ENCODE data around the gene PAN3.

Gene PAN3

DNA sequence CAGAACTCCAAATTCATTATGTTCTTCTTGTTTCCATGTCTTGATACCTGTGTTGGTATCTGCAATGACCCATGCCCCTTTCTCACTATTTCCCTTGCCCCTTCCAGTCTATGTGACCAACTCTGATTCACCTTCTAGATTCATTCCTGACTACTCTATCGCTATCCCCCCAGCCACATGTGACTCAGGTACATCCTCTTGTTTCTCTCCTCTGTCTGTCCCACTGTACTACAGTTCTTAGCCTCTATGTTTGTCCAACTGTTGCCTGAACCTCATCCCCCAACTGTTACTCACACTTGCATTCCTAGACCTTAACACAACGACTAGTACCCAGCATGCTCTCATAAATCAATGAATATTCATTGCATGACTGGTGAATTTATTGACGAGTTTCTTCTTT, 27.9 kb upstream of the PAN3 start:
- no peaks in the 10 kb centered on the region for H3K36me3 ChIP-seq (ENCODE audit: control insufficient read depth, insufficient read depth, low read length)
- WGBS (ENCODE audit: insufficient coverage, insufficient read length): no CpG with 5 or more reads among the region's 3 CpGs
- no peak for DNase-seq (ENCODE audit: low read depth, low spot score)

DNA sequence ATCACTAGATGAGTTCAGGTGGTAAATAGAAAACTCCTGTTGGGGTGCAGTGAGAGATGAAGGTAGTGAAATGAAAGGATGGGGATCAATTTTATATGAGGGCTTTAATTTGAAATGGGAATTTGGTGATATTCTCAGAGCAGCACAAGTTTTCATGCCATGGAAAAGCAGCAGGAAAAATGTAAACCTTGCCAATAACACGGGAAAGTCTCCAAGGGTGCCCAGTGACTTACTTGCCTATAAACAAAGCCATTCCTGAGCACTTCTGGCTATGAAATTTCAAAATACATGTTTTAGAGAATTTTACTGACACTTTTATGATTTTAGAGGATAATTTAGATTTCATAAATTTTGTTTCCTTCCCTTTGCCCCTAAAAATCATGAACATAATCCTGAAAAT, 21.6 kb upstream of the PAN3 start:
- no CpG with 5 or more reads among the region's 1 CpG for WGBS (ENCODE audit: insufficient coverage, insufficient read length)
- no peaks in the 10 kb centered on the region for H3K9me3 ChIP-seq (ENCODE audit: control insufficient read depth, insufficient read depth, low read length)
- no peak overlapping the region for H3K4me3 ChIP-seq (ENCODE audit: low read length)
- H3K4me1 ChIP-seq (ENCODE audit: control insufficient read depth, insufficient read depth, low read length): no peaks in the 10 kb centered on the region
- DNase-seq (ENCODE audit: low read depth, low spot score): no peak
- H3K36me3 ChIP-seq (ENCODE audit: control insufficient read depth, insufficient read depth, low read length): no peaks in the 10 kb centered on the region
- no peaks in the 10 kb centered on the region for H3K27me3 ChIP-seq (ENCODE audit: control insufficient read depth, insufficient read depth, low read length)
- no peak overlapping the region for H3K27ac ChIP-seq (ENCODE audit: low read length)

More for the DNA sequence above, 27.9 kb upstream of the PAN3 start:
- Histone ChIP-seq H3K4me1 (ENCODE audit: control insufficient read depth, insufficient read depth, low read length) (no peaks in the 10 kb centered on the region), H3K27ac (ENCODE audit: low read length) (no peak overlapping the region), H3K4me3 (ENCODE audit: low read length) (no peak overlapping the region), H3K9me3 (ENCODE audit: control insufficient read depth, insufficient read depth, low read length) (no peaks in the 10 kb centered on the region), H3K27me3 (ENCODE audit: control insufficient read depth, insufficient read depth, low read length) (no peaks in the 10 kb centered on the region)

- H3K4me3 ChIP-seq (ENCODE audit: low read length): no peak overlapping the region
- no peaks in the 10 kb centered on the region for H3K4me1 ChIP-seq (ENCODE audit: control insufficient read depth, insufficient read depth, low read length)
- no peaks in the 10 kb centered on the region for H3K36me3 ChIP-seq (ENCODE audit: control insufficient read depth, insufficient read depth, low read length)
- H3K27ac ChIP-seq (ENCODE audit: low read length): no peak overlapping the region
- H3K27me3 ChIP-seq (ENCODE audit: control insufficient read depth, insufficient read depth, low read length): no peaks in the 10 kb centered on the region
- 100% methylated on average over 1 of the region's 9 CpGs for WGBS (ENCODE audit: insufficient coverage, insufficient read length)
- H3K9me3 ChIP-seq (ENCODE audit: control insufficient read depth, insufficient read depth, low read length): no peaks in the 10 kb centered on the region
- DNase-seq (ENCODE audit: low read depth, low spot score): no peak
These were observed 20.5 kb upstream of the PAN3 start for GRCh38 chr13:28117689-28118377.

GRCh38 chr13:28120317-28120716, 18.0 kb upstream of the PAN3 start:
- Histone ChIP-seq H3K27ac (ENCODE audit: low read length) (no peak overlapping the region), H3K4me3 (ENCODE audit: low read length) (no peak overlapping the region), H3K4me1 (ENCODE audit: control insufficient read depth, insufficient read depth, low read length) (no peaks in the 10 kb centered on the region), H3K36me3 (ENCODE audit: control insufficient read depth, insufficient read depth, low read length) (no peaks in the 10 kb centered on the region), H3K9me3 (ENCODE audit: control insufficient read depth, insufficient read depth, low read length) (no peaks in the 10 kb centered on the region), H3K27me3 (ENCODE audit: control insufficient read depth, insufficient read depth, low read length) (no peaks in the 10 kb centered on the region)
- DNase-seq (ENCODE audit: low read depth, low spot score): no peak

GRCh38 chr13:28121224-28121623, 17.1 kb upstream of the PAN3 start:
- no peaks in the 10 kb centered on the region for H3K4me1 ChIP-seq (ENCODE audit: control insufficient read depth, insufficient read depth, low read length)
- no peaks in the 10 kb centered on the region for H3K36me3 ChIP-seq (ENCODE audit: control insufficient read depth, insufficient read depth, low read length)
- no peaks in the 10 kb centered on the region for H3K9me3 ChIP-seq (ENCODE audit: control insufficient read depth, insufficient read depth, low read length)
- no peaks in the 10 kb centered on the region for H3K27me3 ChIP-seq (ENCODE audit: control insufficient read depth, insufficient read depth, low read length)
- no CpG with 5 or more reads among the region's 8 CpGs for WGBS (ENCODE audit: insufficient coverage, insufficient read length)
- DNase-seq (ENCODE audit: low read depth, low spot score): no peak
- no peak overlapping the region for H3K4me3 ChIP-seq (ENCODE audit: low read length)
- no peak overlapping the region for H3K27ac ChIP-seq (ENCODE audit: low read length)

DNA sequence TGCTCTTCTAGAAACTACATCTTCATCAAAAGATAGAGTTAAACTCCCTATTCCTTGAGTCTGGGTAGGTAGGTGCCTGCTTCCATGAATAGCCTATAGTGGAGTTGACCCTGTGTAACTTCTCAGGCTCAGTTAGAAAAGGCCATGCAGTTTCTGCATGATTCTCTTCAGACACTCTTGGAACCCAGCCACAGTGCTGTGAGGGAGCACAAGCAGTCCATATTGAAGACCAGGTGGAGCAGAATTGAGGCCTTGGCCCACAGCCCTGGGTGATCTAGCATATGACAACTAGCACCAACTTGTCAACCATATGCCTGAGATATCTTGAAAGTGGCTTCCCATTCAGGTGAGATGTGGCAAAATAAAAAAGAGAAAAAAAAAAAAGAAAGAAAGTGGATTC, 10.3 kb upstream of the PAN3 start:
- no peak overlapping the region for H3K27ac ChIP-seq (ENCODE audit: low read length)
- no peak for DNase-seq (ENCODE audit: low read depth, low spot score)
- H3K4me1 ChIP-seq (ENCODE audit: control insufficient read depth, insufficient read depth, low read length): no peaks in the 10 kb centered on the region
- no peaks in the 10 kb centered on the region for H3K9me3 ChIP-seq (ENCODE audit: control insufficient read depth, insufficient read depth, low read length)
- H3K36me3 ChIP-seq (ENCODE audit: control insufficient read depth, insufficient read depth, low read length): no peaks in the 10 kb centered on the region
- H3K4me3 ChIP-seq (ENCODE audit: low read length): no peak overlapping the region
- H3K27me3 ChIP-seq (ENCODE audit: control insufficient read depth, insufficient read depth, low read length): no peaks in the 10 kb centered on the region

GRCh38 chr13:28128926-28129325, 9.4 kb upstream of the PAN3 start:
- DNase-seq (ENCODE audit: low read depth, low spot score): no peak
- no peaks in the 10 kb centered on the region for H3K36me3 ChIP-seq (ENCODE audit: control insufficient read depth, insufficient read depth, low read length)
- no peaks in the 10 kb centered on the region for H3K9me3 ChIP-seq (ENCODE audit: control insufficient read depth, insufficient read depth, low read length)
- no peaks in the 10 kb centered on the region for H3K27me3 ChIP-seq (ENCODE audit: control insufficient read depth, insufficient read depth, low read length)
- no peaks in the 10 kb centered on the region for H3K4me1 ChIP-seq (ENCODE audit: control insufficient read depth, insufficient read depth, low read length)
- H3K27ac ChIP-seq (ENCODE audit: low read length): no peak overlapping the region
- H3K4me3 ChIP-seq (ENCODE audit: low read length): no peak overlapping the region

GRCh38 chr13:28129911-28130693, 8.2 kb upstream of the PAN3 start:
- no peaks in the 10 kb centered on the region for H3K27me3 ChIP-seq (ENCODE audit: control insufficient read depth, insufficient read depth, low read length)
- DNase-seq (ENCODE audit: low read depth, low spot score): no peak
- no peak overlapping the region for H3K4me3 ChIP-seq (ENCODE audit: low read length)
- no peaks in the 10 kb centered on the region for H3K4me1 ChIP-seq (ENCODE audit: control insufficient read depth, insufficient read depth, low read length)
- H3K9me3 ChIP-seq (ENCODE audit: control insufficient read depth, insufficient read depth, low read length): no peaks in the 10 kb centered on the region
- no peak overlapping the region for H3K27ac ChIP-seq (ENCODE audit: low read length)
- H3K36me3 ChIP-seq (ENCODE audit: control insufficient read depth, insufficient read depth, low read length): no peaks in the 10 kb centered on the region
- WGBS (ENCODE audit: insufficient coverage, insufficient read length): no CpG with 5 or more reads among the region's 5 CpGs

DNA sequence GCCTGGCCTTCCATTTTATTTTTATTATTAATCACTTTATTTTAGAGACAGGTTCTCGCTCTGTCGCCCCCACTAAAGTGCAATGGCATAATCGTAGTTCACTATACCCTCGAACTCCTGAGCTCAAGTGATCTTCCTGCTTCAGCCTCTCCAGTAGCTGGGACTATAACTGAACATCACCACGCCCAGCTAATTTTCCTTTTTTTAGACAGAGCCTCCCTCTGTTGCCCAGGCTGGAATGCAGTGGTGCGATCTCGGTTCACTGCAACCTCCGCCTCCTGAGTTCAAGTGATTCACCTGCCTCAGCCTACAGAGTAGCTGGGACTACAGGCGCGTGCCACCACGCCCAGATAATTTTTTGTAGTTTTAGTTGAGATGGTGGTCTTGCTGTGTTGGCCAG, 6.7 kb upstream of the PAN3 start:
- Histone ChIP-seq H3K36me3 (ENCODE audit: control insufficient read depth, insufficient read depth, low read length) (no peaks in the 10 kb centered on the region), H3K9me3 (ENCODE audit: control insufficient read depth, insufficient read depth, low read length) (no peaks in the 10 kb centered on the region), H3K4me1 (ENCODE audit: control insufficient read depth, insufficient read depth, low read length) (no peaks in the 10 kb centered on the region), H3K27me3 (ENCODE audit: control insufficient read depth, insufficient read depth, low read length) (no peaks in the 10 kb centered on the region), H3K27ac (ENCODE audit: low read length) (no peak overlapping the region), H3K4me3 (ENCODE audit: low read length) (no peak overlapping the region)
- WGBS (ENCODE audit: insufficient coverage, insufficient read length): no CpG with 5 or more reads among the region's 11 CpGs
- no peak for DNase-seq (ENCODE audit: low read depth, low spot score)

- Histone ChIP-seq H3K9me3 (ENCODE audit: control insufficient read depth, insufficient read depth, low read length) (no peaks in the 10 kb centered on the region), H3K27ac (ENCODE audit: low read length) (no peak overlapping the region), H3K36me3 (ENCODE audit: control insufficient read depth, insufficient read depth, low read length) (no peaks in the 10 kb centered on the region), H3K4me3 (ENCODE audit: low read length) (no peak overlapping the region), H3K4me1 (ENCODE audit: control insufficient read depth, insufficient read depth, low read length) (no peaks in the 10 kb centered on the region), H3K27me3 (ENCODE audit: control insufficient read depth, insufficient read depth, low read length) (no peaks in the 10 kb centered on the region)
- no CpG with 5 or more reads among the region's 7 CpGs for WGBS (ENCODE audit: insufficient coverage, insufficient read length)
- no peak for DNase-seq (ENCODE audit: low read depth, low spot score)
These were observed 1.4 kb upstream of the PAN3 start for GRCh38 chr13:28136916-28137315.

DNA sequence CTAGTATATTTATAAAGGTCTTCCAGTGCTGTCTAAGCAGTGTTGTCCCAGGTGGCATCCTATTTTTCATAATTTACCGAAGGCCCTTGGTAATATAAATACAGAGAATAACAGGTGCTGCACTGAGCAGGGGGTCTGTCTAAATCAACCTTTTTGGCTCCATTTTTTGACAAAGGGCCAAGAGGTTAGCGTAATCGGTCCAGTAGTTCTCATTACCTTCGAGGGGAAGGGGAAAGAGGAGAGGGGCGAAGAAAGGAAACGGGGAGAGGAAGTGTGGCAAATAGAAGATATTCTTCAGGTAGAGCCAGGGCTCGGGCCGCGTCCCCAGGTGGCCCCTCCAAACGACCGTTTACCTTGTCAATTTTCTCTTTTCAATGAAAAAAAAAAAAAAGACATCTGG, 749 bp upstream of the PAN3 start:
- Histone ChIP-seq H3K27me3 (ENCODE audit: control insufficient read depth, insufficient read depth, low read length) (no peaks in the 10 kb centered on the region), H3K9me3 (ENCODE audit: control insufficient read depth, insufficient read depth, low read length) (no peaks in the 10 kb centered on the region), H3K4me1 (ENCODE audit: control insufficient read depth, insufficient read depth, low read length) (no peaks in the 10 kb centered on the region), H3K4me3 (ENCODE audit: low read length) (peak overlapping the region; percentile 73; the same call in 1 of the 2 replicates), H3K27ac (ENCODE audit: low read length) (no peak overlapping the region), H3K36me3 (ENCODE audit: control insufficient read depth, insufficient read depth, low read length) (no peaks in the 10 kb centered on the region)
- no peak for DNase-seq (ENCODE audit: low read depth, low spot score)
- no CpG with 5 or more reads among the region's 11 CpGs for WGBS (ENCODE audit: insufficient coverage, insufficient read length)
